ENCODE data around the gene SLC16A7. TPM values are rescaled to one million over a fixed set of nuclear protein-coding genes. Genes with fewer than 3 reads are reported as not detected.

SLC16A7 gene, protein sequence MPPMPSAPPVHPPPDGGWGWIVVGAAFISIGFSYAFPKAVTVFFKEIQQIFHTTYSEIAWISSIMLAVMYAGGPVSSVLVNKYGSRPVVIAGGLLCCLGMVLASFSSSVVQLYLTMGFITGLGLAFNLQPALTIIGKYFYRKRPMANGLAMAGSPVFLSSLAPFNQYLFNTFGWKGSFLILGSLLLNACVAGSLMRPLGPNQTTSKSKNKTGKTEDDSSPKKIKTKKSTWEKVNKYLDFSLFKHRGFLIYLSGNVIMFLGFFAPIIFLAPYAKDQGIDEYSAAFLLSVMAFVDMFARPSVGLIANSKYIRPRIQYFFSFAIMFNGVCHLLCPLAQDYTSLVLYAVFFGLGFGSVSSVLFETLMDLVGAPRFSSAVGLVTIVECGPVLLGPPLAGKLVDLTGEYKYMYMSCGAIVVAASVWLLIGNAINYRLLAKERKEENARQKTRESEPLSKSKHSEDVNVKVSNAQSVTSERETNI
- 11.0 and 29.4 TPM in 2 replicates for total RNA-seq

DNA sequence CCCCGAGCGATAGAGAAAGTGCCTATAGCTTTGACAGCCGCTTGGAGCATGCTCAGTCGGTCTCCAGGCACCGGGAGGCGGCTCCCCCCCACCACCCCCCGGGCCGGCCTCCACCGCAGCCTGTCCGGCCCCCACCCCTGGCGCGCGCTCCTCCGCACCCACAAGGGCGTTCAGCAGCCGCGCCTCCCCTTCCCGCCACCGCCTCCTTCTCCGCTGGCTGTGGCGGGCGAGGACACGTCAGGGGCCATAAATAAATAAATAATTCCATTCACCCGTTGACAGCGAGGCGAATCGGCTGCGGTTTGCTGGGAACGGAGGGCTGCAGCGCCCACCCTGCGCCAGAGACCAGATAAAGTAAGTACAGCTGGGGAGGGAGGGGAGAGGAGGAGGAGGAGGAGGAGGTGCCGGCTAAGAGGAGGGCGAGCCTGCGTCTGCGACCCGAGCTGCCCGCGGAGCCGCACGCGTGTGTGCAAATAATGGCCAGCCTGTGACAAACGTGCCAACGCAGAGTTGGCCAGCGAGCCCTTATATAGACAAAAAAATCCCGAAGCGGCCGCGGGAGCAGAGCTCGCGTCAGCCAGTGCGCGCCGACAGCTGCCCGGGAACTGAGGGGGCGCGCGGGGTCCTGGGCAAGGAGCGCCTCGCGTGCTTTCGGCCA, at the start of gene SLC16A7:
Gene SLC16A7, plus strand, starts transcription at position 147 of the 658 bp plus-strand sequence. CDS start 108,773 bp downstream, outside the sequence.

